ENCODE results near the gene UNC119B.
"Not testable (repeated sequence)": the region's sequence is repeated elsewhere in the genome, so short reads cannot be mapped to it uniquely, and the experiment has no call there.

Gene UNC119B

DNA sequence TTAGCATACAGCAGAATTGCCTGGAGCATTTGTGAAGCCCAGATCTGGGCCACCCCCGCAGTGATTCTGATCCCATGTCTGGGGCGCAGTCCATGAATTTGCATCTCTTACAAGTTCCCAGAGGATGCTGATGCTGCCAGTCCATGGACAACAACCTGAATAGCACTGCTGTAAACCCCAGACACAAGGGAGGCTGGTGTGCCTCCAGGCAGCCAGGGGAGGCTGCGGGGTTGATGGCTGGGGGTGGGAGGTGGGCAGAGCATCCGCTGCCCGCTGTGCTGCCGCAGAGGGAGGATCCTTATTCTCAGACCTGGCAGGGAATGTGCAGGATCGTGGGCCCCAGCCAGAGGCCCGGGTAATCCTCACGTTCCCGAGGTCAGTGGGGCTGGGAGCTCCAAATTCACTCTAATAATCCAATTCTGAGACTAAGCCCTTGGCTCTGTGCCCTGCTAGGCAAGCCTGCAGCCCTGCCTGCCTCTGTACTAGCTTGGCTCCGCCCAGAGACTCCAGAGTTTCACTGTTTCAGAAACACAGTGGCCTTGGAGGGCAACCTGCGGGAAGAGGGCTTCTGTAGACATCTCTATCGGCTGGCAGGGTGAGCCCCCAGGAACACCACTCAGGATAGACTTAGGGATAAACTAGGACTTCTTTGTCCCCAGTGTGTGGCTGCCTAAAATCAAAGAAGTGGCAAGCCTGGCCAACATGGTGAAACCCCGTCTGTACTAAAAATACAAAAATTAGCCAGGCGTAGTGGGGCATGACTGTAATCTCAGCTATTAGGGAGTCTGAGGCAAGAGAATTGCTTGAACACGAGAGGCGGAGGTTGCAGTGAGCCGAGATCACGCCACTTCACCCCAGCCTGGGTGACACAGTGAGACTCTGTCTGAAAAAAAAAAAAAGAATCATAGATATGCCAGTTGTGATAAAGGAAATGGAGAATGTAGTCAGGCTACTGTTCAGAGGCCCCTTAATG, 41.1 kb upstream of the UNC119B start:
- DNase-seq (ENCODE audit: low spot score): no peak
- TF ChIP-seq, protein P1, sequence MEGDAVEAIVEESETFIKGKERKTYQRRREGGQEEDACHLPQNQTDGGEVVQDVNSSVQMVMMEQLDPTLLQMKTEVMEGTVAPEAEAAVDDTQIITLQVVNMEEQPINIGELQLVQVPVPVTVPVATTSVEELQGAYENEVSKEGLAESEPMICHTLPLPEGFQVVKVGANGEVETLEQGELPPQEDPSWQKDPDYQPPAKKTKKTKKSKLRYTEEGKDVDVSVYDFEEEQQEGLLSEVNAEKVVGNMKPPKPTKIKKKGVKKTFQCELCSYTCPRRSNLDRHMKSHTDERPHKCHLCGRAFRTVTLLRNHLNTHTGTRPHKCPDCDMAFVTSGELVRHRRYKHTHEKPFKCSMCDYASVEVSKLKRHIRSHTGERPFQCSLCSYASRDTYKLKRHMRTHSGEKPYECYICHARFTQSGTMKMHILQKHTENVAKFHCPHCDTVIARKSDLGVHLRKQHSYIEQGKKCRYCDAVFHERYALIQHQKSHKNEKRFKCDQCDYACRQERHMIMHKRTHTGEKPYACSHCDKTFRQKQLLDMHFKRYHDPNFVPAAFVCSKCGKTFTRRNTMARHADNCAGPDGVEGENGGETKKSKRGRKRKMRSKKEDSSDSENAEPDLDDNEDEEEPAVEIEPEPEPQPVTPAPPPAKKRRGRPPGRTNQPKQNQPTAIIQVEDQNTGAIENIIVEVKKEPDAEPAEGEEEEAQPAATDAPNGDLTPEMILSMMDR (IDR thresholded peaks at IDR 0.05; ENCODE audit: borderline replicate concordance, control extremely low read depth, extremely low read depth, insufficient read depth, missing control alignments): no peak
- in situ Hi-C loops (cut with MboI; ENCODE audit: low sequenced_read_pairs, unreplicated experiment): no loop called here

DNA sequence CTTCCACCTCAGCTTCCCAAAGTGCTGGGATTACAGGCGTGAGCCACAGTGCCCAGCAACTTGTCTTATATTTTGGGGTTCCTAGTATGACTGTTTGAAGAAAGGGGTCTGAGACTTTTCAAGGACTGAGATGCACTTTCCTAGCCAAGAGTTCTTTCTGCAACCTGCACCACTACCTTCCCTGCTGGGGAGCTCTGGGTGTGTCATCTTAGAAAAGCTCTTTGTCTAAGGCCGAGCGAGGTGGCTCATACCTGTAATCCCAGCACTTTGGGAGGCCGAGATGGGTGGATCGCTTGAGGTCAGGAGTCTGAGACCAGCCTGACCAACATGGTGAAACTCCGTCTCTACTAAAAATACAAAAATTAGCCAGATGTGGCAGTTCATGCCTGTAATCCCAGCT, 40.0 kb upstream of the UNC119B start:
- DNase-seq (ENCODE audit: low spot score); in situ Hi-C loops (cut with MboI; ENCODE audit: low sequenced_read_pairs, unreplicated experiment): not testable (repeated sequence)

DNA sequence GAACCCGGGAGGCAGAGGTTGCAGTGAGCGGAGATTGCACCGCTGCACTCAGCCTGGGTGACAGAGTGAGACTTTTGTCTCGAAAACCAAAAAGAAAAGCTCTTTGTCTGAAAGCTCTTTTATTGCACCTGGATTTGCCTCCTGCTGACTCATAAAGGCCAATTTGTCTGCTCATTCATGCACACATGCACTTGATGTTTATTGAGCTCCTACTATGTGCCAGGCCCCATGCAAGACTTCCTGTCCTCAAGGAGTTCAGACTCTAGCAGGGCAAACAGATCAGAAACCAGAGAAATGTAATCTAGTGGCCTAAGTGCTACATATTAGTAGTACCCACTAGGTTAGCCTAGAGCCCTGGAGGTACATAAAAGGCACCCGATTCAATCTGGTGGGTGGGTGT, 39.6 kb upstream of the UNC119B start:
- TF ChIP-seq, protein P1 (IDR thresholded peaks at IDR 0.05; ENCODE audit: borderline replicate concordance, control extremely low read depth, extremely low read depth, insufficient read depth, missing control alignments): no peak
- in situ Hi-C loops (cut with MboI; ENCODE audit: low sequenced_read_pairs, unreplicated experiment): no loop called here
- DNase-seq (ENCODE audit: low spot score): no peak

DNA sequence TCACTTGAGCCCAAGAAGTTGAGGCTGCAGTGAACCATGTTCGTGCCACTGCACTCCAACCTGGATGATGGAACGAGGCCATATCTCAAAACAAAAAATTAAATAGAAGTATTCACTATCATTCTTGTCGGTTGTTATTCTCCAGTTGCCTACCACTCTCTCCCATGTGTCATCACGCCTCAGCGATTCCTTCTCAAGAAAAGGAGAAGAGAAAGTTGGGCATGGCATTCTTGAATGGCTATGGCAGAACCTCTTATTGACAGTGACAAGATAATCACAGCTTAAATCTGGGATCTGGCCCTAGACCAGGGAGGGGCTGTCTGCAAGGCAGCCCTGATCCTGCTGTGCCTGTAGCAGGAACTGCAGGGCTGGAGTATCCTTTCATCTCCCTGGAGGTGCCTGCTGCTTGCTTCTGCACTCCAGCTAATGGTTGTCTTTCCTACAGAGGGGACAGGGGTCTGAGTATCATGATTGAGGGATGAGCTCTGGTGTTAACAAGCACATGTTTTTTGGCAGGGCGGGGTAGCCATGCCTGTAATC, 36.1 kb upstream of the UNC119B start:
- DNase-seq (ENCODE audit: low spot score): no peak
- TF ChIP-seq, protein P1 (IDR thresholded peaks at IDR 0.05; ENCODE audit: borderline replicate concordance, control extremely low read depth, extremely low read depth, insufficient read depth, missing control alignments): no peak
- in situ Hi-C loops (cut with MboI; ENCODE audit: low sequenced_read_pairs, unreplicated experiment): no loop called here

DNA sequence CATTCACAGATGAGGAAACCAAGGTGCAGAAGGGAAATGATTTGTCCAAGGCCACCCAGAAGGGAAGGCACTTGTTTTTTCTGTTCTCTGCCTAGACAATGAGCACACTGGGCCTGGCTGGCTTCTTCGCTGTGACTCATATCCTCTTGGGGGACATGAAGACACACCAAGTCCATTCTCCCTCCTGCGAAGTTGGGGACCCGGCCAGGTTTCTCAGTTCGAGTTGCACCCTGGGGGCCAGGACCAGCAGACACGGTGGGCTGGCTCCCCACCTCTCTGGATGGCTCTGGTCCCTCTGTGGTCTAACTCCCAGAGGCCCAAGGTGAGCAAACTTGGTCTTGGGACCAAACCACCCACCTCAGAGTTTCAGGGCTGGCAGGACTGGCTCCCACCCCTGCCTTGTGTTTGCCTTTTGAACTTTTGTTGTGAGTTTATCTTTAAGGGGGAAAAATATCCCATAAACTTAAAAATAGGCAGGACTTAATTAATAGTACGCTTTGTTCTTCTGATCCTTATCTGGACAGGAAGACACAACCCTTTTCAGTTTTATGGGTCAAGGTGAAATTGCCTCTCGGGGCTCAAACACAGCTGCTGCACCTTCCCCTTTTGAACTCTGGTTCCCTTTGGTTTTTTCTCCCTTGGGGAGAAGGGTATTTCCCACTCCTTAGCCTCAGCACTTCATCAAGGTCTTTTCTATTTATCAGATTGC, 32.3 kb upstream of the UNC119B start:
- TF ChIP-seq, protein P1 (IDR thresholded peaks at IDR 0.05; ENCODE audit: borderline replicate concordance, control extremely low read depth, extremely low read depth, insufficient read depth, missing control alignments): no peak
- DNase-seq (ENCODE audit: low spot score): peak; percentile 70

DNA sequence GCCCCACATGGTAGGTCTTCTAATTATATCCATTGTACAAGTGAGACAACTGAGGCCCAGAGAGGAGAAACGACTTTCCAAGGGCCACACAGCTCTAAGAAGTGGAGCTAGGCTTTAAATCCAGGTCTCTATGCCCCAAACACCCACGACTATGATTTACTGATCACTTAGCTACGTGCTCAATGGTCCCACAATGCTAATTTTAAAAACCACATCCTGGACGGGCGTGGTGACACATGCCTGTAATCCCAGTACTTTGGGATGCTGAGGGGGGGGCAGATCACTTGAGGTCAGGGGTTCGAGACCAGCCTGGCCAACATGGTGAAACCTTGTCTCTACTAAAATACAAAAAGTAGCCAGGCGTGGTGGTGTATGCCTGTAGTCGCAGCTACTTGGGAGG, 31.7 kb upstream of the UNC119B start:
- DNase-seq (ENCODE audit: low spot score): no peak
- in situ Hi-C loops (cut with MboI; ENCODE audit: low sequenced_read_pairs, unreplicated experiment): no loop called here
- TF ChIP-seq, protein P1 (IDR thresholded peaks at IDR 0.05; ENCODE audit: borderline replicate concordance, control extremely low read depth, extremely low read depth, insufficient read depth, missing control alignments): no peak

More for the DNA sequence above, 32.3 kb upstream of the UNC119B start:
- in situ Hi-C loops (cut with MboI; ENCODE audit: low sequenced_read_pairs, unreplicated experiment): no loop called here

Measured in GM13976 (cell line).